ENCODE data around the gene MAGEA4.

MAGEA4 gene

GRCh38 chrX:151929126-151929525 is 16.4 kb downstream of the MAGEA4 start:
- DNase-seq: no peak

DNA sequence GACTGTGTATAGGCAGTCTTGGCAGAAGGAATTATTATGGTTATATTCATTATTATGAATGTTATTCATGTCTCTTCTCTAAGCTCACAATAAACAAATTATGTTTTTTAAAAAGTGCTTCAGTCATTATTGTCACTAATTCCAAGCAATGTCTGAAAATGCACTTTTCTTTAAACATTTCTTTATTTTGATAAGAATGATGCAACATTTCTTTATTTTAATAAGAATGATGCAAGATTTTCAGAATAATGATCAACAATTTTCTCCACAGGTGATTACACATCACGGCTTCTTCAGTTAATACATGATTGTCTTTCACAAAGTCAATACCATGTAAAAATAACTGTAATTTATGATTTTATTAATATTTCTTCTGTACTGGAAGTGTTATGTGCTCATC is 22.7 kb downstream of the MAGEA4 start:
- no peak for DNase-seq

DNA sequence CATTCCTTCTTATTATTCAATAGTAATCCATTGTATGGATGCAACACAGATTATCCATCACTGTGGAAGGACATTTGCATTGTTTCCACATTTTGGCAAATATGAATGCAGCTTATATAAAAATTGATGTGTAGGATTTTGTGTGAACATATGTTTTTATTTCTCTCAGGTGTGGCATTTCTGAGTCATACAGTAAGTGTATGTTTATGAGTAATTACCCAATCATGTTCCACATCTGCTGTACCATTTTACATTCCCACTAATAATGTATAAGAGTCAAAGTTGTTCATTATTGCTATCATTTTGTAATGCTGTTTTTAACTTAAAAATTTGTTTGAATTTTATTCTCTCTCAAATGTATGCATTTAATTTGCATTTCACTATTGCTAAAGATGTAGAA is 25.5 kb downstream of the MAGEA4 start:
- DNase-seq: no peak

- no peak for DNase-seq
These were observed 42.0 kb downstream of the MAGEA4 start for GRCh38 chrX:151954730-151955129.

DNA sequence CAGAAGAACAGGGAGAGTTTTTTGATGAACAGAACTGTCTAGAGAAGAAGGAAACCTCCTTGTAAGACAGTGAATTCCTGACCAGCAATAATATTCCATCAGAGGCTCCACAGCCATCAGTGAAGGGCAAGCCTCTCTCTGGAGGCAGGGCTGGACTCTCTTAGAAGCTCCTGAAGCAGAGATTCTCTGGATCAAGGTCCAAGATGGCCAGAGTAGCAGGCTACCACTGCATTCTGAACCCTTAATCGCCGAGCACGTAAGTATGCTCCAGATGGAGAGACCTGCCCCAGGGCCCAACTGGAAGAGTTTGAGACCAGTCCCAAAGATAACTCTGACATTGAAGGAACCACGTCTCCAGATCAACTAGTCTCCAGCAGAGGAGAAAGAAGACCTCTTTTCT is 45.4 kb downstream of the MAGEA4 start:
- DNase-seq: no peak

DNA sequence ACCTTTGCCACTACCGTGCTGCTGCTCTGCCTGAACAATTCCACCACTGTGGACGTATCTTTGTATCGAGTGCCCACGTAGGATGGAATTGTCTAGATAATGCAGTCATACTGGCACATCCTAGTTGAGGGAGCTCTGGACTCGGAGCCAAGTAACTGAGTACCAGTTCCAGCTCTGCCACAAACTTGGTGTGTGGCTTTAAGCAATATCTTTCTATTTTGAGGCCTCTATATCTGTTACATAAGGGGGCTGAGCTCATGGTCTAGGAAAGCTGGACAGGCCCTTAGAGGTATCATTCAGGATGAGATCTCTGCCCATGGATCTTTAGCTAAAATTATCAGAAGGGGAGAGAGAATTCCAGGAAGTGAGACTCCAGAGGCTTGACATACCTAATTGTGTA is 49.3 kb downstream of the MAGEA4 start:
- DNase-seq: no peak

DNA sequence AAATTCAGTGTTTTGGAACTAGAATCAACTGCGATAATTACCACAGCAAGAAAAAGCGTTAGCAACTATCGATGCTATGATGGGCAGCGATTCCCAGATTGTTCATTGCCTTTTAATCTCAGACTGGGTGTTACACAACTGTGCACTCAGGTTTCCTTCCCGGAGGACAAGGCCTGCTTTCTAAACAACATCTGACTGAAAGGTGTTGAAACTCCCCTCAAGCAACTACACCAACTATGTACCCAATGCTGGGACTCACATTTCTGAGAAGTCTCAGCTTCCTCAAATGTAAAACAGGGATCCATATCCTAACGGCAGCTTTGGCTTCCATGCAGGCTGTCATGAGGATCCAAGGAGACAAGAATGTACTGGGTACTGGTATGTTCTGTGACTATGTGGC is 53.5 kb downstream of the MAGEA4 start:
- DNase-seq: no peak

- no peak for DNase-seq
These were observed 57.3 kb downstream of the MAGEA4 start for GRCh38 chrX:151970027-151970426.

DNA sequence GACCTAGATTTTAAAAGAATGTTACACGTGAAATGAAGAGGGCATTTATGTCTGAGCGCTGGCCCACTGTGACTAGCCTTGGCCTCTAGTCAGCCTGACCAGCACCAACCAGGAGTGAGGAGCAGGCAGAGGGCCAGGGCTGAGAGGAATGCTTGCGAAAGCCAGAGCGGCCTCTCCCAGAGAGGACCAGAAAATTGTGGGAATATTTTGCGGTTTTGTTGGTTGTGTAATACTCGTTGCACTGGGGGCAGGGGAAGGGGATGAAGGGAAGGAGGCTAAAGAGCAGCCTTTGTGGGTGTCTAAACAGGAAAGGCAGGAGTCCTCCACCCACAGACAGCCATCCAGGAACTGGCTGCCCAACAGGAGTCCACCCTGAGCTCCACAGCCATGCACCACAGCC is 58.0 kb downstream of the MAGEA4 start:
- DNase-seq: no peak

- DNase-seq: no peak
These were observed 60.5 kb downstream of the MAGEA4 start for GRCh38 chrX:151973060-151973661.

DNA sequence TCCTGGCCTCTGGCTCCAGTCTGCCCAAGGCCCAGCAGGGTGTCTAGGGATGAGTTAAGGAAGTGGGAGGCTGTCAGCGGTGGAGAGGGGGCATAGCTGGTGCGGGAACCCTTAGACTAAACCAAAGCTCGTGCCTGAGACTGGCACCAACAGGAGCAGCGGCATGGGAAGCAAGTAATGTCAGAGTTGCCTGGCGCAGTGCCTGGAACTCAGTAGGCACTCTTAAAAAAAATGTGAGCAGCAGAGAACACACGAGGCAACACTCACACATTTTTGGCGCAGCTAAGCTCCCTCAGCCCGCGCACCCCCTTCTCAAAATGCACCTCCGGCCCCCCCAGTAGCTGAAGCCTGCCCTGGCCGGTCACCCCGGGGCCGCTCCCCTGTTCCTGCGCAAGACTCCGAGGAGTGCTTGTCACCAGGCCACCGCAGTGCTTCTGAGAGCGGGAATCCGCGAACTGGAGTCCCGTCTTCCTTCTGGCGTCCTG is 61.2 kb downstream of the MAGEA4 start:
- no peak for DNase-seq

All from amniotic stem cell (primary cell).